Neural progenitor cell (in vitro differentiated cells): Measurements from ENCODE around the gene IL7R.

Experiments
- EZH2 ChIP-seq: fragments of 200-600 bp; sonication (generic); IDR thresholded peaks from 2 replicates; pipeline ENCODE4 v1.6.1; 2017; ENCODE audit warnings: antibody characterized with exemption, mild to moderate bottlenecking, moderate library complexity
- TF ChIP-seq, protein P1 (sequence below): fragments of 200-600 bp; sonication (generic); IDR thresholded peaks from 2 replicates; pipeline ENCODE4 v1.5.1; 2017; ENCODE audit warnings: antibody characterized with exemption, mild to moderate bottlenecking

DNA sequence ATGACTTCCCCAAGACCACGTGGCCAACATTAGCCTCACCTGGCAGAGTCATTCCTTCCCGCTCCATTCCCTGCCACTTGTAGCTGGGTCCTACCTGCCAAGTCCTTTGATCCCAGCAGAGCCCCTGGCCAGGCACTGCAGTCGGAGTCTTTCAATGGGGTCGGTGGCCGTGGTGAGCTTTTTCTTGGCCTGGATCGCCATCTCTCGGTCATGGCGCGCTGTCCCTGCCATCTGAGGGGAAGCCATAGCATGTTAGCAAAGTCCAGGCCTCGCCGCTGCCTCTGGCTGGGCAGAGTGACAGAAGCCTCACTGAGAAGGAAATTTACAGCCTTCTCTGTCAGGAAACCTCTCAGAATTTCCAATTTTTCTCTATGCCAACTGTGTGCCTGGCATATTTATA lies 64.2 kb downstream of the IL7R start:
- TF ChIP-seq, protein P1, sequence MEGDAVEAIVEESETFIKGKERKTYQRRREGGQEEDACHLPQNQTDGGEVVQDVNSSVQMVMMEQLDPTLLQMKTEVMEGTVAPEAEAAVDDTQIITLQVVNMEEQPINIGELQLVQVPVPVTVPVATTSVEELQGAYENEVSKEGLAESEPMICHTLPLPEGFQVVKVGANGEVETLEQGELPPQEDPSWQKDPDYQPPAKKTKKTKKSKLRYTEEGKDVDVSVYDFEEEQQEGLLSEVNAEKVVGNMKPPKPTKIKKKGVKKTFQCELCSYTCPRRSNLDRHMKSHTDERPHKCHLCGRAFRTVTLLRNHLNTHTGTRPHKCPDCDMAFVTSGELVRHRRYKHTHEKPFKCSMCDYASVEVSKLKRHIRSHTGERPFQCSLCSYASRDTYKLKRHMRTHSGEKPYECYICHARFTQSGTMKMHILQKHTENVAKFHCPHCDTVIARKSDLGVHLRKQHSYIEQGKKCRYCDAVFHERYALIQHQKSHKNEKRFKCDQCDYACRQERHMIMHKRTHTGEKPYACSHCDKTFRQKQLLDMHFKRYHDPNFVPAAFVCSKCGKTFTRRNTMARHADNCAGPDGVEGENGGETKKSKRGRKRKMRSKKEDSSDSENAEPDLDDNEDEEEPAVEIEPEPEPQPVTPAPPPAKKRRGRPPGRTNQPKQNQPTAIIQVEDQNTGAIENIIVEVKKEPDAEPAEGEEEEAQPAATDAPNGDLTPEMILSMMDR, result peak; percentile 50
- TF ChIP-seq EZH2, result no peak
